Measurements from ENCODE around the gene HOXB3. TPM values are rescaled to one million over a fixed set of nuclear protein-coding genes. Genes with fewer than 3 reads are reported as not detected.
"Not testable (repeated sequence)": the region's sequence is repeated elsewhere in the genome, so short reads cannot be mapped to it uniquely, and the experiment has no call there.

The HOXB3 gene
- total RNA-seq, 1 experiment from 2014 or later = 8.8 TPM

DNA sequence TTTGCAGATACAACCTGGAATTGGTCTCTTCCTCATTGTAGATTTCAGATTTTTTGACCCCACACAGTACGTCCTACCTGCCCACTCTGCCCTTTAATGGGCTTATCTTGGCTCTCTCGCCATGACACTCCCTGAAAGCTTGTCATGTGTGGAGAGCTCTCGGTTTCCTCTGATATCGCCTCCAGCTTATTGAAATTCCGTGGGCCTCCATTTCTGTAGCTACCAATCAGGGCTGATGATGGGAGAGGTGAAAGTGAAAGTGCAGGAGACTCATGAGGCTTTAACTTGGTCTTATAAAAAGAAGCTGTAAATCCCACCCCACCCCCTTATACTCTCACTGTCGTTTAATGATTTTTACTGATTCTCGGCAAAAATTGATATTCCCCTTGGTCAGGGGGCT, 76.9 kb downstream of the HOXB3 start:
- H3K4me1 ChIP-seq = no peaks in the 10 kb centered on the region
- H3K36me3 ChIP-seq = no peaks in the 10 kb centered on the region
- peaks cover 4% of the 10 kb centered on the region for H3K9me3 ChIP-seq (replicated peaks)
- peaks cover 13% of the 10 kb centered on the region; the same call in 1 of the 2 replicates for H3K27me3 ChIP-seq
- no peak overlapping the region for H3K27ac ChIP-seq
- no peak for DNase-seq
- no peak overlapping the region for H3K4me3 ChIP-seq

DNA sequence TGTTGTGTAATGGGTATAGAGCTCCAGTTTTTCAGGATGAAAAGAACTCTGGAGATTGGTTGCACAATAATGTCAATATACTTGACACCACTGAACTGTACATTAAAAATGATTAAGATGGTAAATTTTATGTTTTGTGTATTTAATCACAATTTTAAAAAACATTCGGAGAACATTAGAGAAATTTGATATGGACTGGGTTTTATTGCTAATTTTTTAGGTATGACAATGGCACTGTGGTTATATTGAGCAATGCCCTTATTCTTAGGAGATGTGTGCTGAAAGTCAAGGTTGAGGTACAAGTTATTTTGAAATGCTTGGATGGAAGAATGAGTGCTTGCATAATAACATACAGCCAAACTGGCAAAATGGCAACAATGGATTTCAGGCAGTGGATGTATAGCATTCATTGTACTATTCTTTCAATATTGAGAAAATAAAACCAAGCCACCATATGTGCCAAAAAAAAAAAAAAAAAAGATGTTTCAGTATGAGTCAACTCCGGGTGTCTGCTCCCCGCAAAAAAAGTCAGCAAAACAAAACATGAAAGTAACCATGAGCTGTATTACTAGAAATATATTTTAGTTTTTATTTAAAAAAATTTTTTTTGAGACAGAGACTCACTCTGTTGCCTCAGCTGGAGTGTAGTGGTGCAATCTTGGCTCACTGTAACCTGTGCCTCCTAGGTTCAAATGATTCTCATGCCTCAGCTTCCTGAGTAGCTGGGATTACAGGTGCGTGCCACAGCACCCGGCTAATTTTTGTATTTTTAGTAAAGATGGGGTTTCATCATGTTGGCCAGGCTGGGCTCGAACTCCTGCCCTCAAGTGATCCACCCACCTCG, 79.1 kb downstream of the HOXB3 start:
- Histone ChIP-seq H3K27me3 (peaks cover 8% of the 10 kb centered on the region; the same call in 1 of the 2 replicates), H3K36me3 (no peaks in the 10 kb centered on the region), H3K27ac (no peak overlapping the region), H3K4me1 (peaks cover 9% of the 10 kb centered on the region), H3K9me3 (replicated peaks) (peaks cover 4% of the 10 kb centered on the region), H3K4me3 (no peak overlapping the region)
- DNase-seq = no peak

DNA sequence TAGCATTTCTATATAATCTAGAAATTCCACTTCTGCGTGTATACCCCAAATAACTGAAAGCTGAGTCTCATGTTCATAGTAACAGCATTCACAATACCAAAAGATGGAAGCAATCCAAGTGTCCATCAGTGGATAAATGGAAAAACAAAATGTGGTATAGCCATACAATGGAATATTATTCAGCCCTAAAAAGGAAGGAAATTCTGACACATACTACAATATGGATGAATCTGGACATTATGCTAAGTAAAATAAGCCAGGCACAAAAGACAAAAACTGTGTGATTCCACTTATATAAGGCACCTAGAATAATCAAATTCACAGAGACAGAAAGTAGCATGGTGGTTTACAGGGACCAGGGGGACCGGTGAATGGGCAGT, 79.7 kb downstream of the HOXB3 start:
- Histone ChIP-seq H3K4me1 (peaks cover 15% of the 10 kb centered on the region), H3K4me3 (no peak overlapping the region), H3K9me3 (replicated peaks) (peaks cover 4% of the 10 kb centered on the region), H3K27ac (no peak overlapping the region), H3K27me3 (peaks cover 8% of the 10 kb centered on the region; the same call in 1 of the 2 replicates), H3K36me3 (no peaks in the 10 kb centered on the region)
- no peak for DNase-seq

DNA sequence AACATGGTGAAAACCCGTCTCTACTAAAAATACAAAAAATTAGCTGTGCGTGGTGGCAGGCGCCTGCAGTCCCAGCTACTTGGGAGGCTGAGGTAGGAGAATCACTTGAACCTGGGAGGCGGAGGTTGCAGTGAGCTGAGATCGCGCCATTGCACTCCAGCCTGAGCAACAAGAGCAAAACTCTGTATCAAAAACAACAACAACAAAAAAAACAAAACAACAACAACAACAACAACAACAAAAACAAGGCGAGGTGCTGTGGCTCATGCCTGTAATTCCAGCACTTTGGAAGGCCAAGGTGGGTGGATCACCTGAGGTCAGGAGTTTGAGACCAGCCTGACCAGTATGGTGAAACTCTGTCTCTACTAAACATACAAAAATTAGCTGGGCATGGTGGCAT, 80.3 kb downstream of the HOXB3 start:
- H3K27me3 ChIP-seq; DNase-seq; H3K4me3 ChIP-seq; H3K36me3 ChIP-seq; H3K27ac ChIP-seq; H3K9me3 ChIP-seq (replicated peaks): not testable (repeated sequence)
- H3K4me1 ChIP-seq = peaks cover 18% of the 10 kb centered on the region

DNA sequence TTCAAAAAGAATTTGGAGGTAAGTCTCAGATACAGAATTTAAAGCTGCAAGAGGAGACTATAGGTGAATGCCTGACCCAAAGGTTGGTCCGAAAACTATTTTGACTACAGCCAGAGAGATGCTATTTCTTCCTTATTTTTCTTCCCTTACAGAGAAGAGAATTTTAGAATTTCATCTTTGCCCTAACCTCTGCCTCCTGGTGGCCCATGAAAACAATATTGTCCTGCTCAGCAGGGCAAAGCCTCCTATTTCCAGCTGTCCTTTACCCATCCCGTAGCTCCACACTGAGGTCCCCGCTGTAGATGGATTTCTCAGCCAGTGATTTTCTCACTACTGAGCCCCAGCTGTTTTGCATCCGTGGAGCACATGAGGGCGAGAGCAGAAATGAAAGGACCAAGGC, 83.8 kb downstream of the HOXB3 start:
- Histone ChIP-seq H3K27ac (no peak overlapping the region), H3K4me1 (peaks cover 35% of the 10 kb centered on the region), H3K9me3 (replicated peaks) (peaks cover 4% of the 10 kb centered on the region), H3K36me3 (no peaks in the 10 kb centered on the region), H3K4me3 (no peak overlapping the region), H3K27me3 (no peaks in the 10 kb centered on the region)
- DNase-seq = no peak

DNA sequence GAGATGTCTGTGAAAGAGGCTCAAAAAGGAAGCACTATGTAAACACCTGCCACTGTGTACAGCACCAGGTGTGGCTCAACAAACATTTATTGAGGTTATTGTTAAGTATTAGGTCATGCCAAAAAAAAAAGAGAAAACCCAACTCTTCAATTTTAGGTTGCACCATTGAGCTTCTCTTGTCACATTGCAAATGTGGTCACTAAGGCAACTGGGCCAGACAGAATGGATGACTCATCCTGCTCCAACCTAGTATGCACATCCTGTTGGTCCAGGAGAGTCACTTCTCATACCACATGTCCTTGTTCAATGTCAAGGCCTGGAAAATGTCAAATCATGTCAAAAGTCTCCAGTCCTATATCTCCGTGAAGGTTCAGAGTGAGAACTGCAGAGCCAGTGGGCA, 84.3 kb downstream of the HOXB3 start:
- peak in 1 of 2 experiments; percentile 34 for DNase-seq
- Histone ChIP-seq H3K9me3 (replicated peaks) (peaks cover 4% of the 10 kb centered on the region), H3K4me3 (no peak overlapping the region), H3K27ac (no peak overlapping the region), H3K36me3 (no peaks in the 10 kb centered on the region), H3K4me1 (peaks cover 35% of the 10 kb centered on the region), H3K27me3 (no peaks in the 10 kb centered on the region)

DNA sequence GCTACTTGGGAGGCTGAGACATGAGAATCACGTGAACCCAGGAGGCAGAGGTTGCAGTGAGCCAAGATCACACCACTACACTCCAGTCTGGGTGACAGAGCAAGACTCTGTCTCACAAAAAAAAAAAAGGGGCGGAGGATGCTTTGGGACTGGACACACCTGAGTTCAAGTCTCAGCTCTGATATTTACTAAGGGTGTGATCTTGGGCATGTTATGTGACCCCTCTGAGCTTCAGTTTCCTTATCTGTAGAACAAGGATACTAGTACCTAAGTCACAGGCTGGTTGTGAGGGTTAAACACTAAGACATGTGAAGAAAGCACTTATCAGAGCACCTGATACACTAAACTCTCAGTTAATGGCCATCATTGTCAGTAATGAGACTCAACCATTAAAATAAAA, 85.1 kb downstream of the HOXB3 start:
- Histone ChIP-seq H3K9me3 (replicated peaks) (no peaks in the 10 kb centered on the region), H3K27ac (no peak overlapping the region), H3K4me1 (peaks cover 37% of the 10 kb centered on the region), H3K4me3 (no peak overlapping the region), H3K27me3 (no peaks in the 10 kb centered on the region), H3K36me3 (no peaks in the 10 kb centered on the region)
- DNase-seq = no peak

DNA sequence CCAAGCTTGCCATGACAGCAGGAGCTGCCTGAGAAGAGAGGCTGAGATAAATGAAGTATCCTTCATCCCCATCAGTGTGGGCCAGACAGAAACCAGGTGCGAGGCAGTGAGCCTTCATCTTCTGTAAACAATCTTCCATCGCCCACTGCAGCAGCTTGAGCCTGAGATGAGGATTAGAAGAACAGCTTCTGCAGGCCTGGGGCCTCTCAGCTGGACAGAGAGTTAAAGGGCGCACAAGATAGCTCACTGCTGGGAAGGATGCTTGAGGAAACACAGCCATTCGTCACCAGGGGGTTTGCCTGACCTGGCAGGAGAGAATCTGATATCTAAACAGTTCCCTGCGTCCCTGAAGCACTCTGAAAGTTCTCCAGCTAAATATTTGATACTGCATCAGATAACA, 86.3 kb downstream of the HOXB3 start:
- Histone ChIP-seq H3K27me3 (no peaks in the 10 kb centered on the region), H3K36me3 (no peaks in the 10 kb centered on the region), H3K27ac (no peak overlapping the region), H3K4me3 (no peak overlapping the region), H3K4me1 (peaks cover 44% of the 10 kb centered on the region), H3K9me3 (replicated peaks) (no peaks in the 10 kb centered on the region)
- DNase-seq = no peak

DNA sequence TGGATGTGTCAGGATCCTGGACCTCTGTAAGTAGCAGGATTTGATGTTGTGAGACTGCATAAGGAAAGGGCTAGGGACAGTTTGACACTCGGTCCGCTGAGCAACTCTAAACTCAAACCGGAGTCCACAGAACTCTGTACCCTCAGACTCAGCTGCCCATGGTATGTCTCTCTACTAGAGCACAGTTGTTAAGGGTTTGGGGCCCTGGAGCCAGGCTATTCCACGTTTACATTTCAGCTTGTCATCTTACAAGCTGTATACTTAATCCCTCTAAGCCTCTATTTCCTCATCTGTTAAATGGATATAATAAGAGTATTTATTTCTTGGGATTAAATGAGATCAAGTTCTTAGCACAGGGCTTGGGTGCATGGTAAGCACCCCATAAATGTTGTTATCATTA, 87.1 kb downstream of the HOXB3 start:
- DNase-seq = peak; percentile 27 to 63
- Histone ChIP-seq H3K4me1 (peaks cover 52% of the 10 kb centered on the region), H3K9me3 (replicated peaks) (no peaks in the 10 kb centered on the region), H3K27me3 (no peaks in the 10 kb centered on the region), H3K36me3 (no peaks in the 10 kb centered on the region), H3K27ac (no peak overlapping the region), H3K4me3 (no peak overlapping the region)

DNA sequence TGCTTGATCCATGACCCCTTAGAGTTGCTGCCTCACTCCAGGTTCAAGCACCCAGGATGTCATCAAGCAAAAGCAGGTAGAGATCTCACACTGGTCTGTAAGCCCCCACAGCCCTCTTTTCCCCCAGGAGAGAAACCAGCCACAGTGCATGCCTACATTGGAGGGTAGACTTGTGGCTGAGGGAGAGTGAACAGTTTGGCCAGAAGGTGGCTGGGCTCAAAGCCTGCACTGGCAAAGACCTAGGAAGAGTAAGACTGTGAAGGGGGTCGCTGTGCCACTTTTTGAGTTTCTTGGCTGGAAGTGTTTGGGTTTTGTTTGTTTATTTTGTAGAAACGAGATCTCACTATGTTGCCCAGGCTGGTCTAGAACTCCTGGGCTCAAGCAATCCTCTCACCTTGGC, 87.7 kb downstream of the HOXB3 start:
- H3K36me3 ChIP-seq = no peaks in the 10 kb centered on the region
- H3K9me3 ChIP-seq (replicated peaks) = no peaks in the 10 kb centered on the region
- H3K27me3 ChIP-seq = no peaks in the 10 kb centered on the region
- no peak overlapping the region for H3K27ac ChIP-seq
- no peak overlapping the region for H3K4me3 ChIP-seq
- DNase-seq = no peak
- peaks cover 58% of the 10 kb centered on the region for H3K4me1 ChIP-seq

DNA sequence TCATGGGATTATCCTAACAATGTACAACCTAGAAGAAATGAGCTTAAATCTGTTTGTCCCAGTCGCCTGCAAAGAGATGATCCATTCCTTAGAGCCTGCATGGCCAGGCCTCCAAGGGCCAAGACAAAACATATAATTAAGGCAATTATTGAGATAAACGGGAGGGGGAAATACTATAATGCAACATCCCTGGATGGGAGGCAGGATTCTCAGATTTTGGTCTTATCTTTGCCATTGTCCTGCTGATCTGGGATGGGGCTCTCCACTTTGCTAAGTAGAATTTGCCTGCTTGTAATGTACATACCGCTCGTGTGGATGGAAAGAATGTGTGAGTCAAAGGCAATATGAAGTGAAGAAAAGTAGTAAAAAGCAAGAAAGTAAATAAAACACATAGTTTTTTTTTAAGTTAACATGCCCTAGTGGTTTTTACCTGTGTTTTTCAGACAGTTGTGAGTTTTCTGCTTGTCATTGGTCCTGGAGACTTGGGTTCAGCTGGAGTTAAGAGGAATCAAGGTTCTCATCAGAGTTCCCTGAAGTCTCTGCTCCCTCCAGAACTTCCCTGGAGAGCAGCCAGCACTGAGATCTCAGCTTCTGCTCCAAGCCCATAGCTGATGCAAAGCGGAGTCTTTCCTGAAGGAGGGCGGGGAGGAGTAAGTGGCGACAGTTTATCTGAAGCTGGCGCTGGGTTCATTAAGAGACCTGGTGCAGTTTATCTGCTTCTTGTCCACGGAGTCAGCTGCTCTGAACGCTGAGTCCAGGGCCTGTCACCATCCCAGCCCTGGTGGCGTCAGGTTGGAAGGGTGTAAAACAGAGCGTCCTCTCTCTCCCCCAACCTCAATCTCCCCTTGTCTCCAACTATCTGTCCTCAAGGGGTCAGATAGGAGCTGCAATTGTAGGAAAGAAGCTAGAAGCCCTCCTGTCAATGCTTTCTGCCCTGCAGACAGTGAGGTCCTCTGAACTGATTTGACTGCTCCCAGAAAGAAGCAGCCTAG, 89.3 kb downstream of the HOXB3 start:
- no peak for DNase-seq
- no peak overlapping the region for H3K27ac ChIP-seq
- no peak overlapping the region for H3K4me3 ChIP-seq
- no peaks in the 10 kb centered on the region for H3K36me3 ChIP-seq
- H3K27me3 ChIP-seq = no peaks in the 10 kb centered on the region
- H3K9me3 ChIP-seq (replicated peaks) = no peaks in the 10 kb centered on the region
- H3K4me1 ChIP-seq = peaks cover 54% of the 10 kb centered on the region

DNA sequence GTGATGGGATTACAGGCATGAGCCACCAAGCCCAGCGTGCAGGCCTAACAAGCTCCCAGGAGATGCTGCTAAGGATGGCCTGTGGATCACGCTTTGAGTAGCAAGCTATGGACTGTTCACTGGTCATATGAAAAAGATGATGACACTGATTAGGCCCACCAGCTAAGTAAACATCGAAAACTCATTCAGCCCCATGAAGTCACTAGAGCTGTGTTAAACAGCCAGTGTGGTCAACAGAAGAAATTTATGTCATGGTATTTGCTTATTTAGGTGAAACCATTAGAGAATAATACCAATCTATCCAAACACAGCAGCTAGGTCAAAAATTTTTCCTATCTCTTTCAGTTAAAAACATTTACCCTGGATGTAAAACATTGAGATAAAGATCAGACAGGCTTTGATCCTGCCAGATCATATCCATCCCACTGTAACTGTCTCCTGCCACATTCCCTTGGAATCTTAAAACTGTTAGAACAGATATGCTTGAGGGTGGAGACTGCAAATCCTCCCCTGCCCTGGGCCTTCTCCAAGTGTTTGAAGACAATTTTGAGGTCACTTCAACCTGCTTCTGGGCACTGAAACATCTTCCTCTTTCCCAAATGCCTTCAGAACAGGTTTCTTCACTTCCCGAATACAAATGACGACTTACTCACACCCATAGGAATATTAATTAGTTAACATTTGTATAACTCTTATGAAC, 90.2 kb downstream of the HOXB3 start:
- no peaks in the 10 kb centered on the region for H3K9me3 ChIP-seq (replicated peaks)
- no peak for DNase-seq
- peaks cover 47% of the 10 kb centered on the region for H3K4me1 ChIP-seq
- no peak overlapping the region for H3K4me3 ChIP-seq
- H3K27ac ChIP-seq = no peak overlapping the region
- no peaks in the 10 kb centered on the region for H3K27me3 ChIP-seq
- H3K36me3 ChIP-seq = no peaks in the 10 kb centered on the region

DNA sequence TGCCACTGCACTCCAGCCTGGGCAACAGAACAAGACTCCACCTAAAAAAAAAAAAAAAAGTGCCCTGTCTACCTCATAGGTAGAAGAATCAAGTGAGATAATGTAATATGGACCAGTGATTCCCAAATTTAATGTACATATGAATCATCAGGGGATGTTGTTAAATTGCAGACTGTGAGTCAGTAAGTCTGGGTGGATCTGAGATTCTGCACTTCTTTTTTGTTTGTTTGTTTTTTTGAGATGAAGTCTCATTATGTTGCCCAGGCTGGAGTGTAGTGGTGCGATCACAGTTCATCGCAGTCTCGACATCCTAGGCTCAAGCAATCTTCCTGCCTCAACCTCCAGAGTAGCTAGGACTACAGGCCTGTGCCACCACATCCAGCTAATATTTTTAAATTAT, 90.8 kb downstream of the HOXB3 start:
- H3K4me3 ChIP-seq = no peak overlapping the region
- H3K4me1 ChIP-seq = peaks cover 51% of the 10 kb centered on the region
- no peaks in the 10 kb centered on the region for H3K27me3 ChIP-seq
- H3K9me3 ChIP-seq (replicated peaks) = no peaks in the 10 kb centered on the region
- DNase-seq = no peak
- H3K27ac ChIP-seq = no peak overlapping the region
- no peaks in the 10 kb centered on the region for H3K36me3 ChIP-seq
